Kidney glomerular epithelial cell (primary cell): ENCODE results near the gene GINS3.
A peak's percentile ranks its signal among the peaks of the same experiment; 100 is the strongest.

Experiments used
- DNase-seq: peaks from one replicate; lab custom pipeline; 2025; lab: John Stamatoyannopoulos, UW

The GINS3 gene

GRCh38 chr16:58425756-58426494, 33.7 kb downstream of the GINS3 start:
- no peak for DNase-seq

GRCh38 chr16:58426966-58427365, 34.7 kb downstream of the GINS3 start:
- DNase-seq, result no peak

- DNase-seq, result no peak
These were observed 36.6 kb downstream of the GINS3 start for GRCh38 chr16:58428621-58429542.

GRCh38 chr16:58430718-58431117, 38.4 kb downstream of the GINS3 start:
- no peak for DNase-seq

- DNase-seq, result no peak
These were observed 41.3 kb downstream of the GINS3 start for GRCh38 chr16:58433569-58433951.

- no peak for DNase-seq
These were observed 43.5 kb downstream of the GINS3 start for GRCh38 chr16:58435779-58436178.

- no peak for DNase-seq
These were observed 47.9 kb downstream of the GINS3 start for GRCh38 chr16:58440131-58440530.

- no peak for DNase-seq
These were observed 50.3 kb downstream of the GINS3 start for GRCh38 chr16:58442547-58442946.

- DNase-seq, result no peak
These were observed 51.5 kb downstream of the GINS3 start for GRCh38 chr16:58443783-58444182.

GRCh38 chr16:58444265-58444664, 52.0 kb downstream of the GINS3 start:
- DNase-seq, result no peak

GRCh38 chr16:58448890-58449289, 56.6 kb downstream of the GINS3 start:
- no peak for DNase-seq

GRCh38 chr16:58449306-58449705, 57.0 kb downstream of the GINS3 start:
- no peak for DNase-seq

- DNase-seq, result no peak
These were observed 57.5 kb downstream of the GINS3 start for GRCh38 chr16:58449768-58450167.

GRCh38 chr16:58450590-58450989, 58.3 kb downstream of the GINS3 start:
- no peak for DNase-seq

- no peak for DNase-seq
These were observed 59.0 kb downstream of the GINS3 start for GRCh38 chr16:58451265-58451689.

GRCh38 chr16:58451945-58452401, 59.7 kb downstream of the GINS3 start:
- DNase-seq, result peak; percentile 92

GRCh38 chr16:58452640-58453039, 60.4 kb downstream of the GINS3 start:
- no peak for DNase-seq

- no peak for DNase-seq
These were observed 61.9 kb downstream of the GINS3 start for GRCh38 chr16:58454178-58454577.

- DNase-seq, result no peak
These were observed 62.6 kb downstream of the GINS3 start for GRCh38 chr16:58454856-58455255.
